Lung microvascular endothelial cell (primary cell): ENCODE results near the gene ZFR2. TPM values are rescaled to one million over a fixed set of nuclear protein-coding genes. Genes with fewer than 3 reads are reported as not detected.

ENCODE experiments used
- DNase-seq, 2 donors: peaks; one replicate each; pipeline versions ENCODE4 v3.0.0 to v3.0.0-alpha.2; 2010; ENCODE audit warnings: low read depth in 2 of 2
- total RNA-seq: library from RNA; depleted of rRNA; stranded (reverse); fragments of >200 nt; gene quantifications from 2 replicates; pipeline ENCODE4 v1.2.1, GENCODE V29; 2014

Gene ZFR2
- total RNA-seq, 1 donor from 2014 or later = not detected

GRCh38 chr19:3790941-3791340 is 77.9 kb downstream of the ZFR2 start:
- DNase-seq = no peak

- DNase-seq = no peak
Observed at GRCh38 chr19:3790209-3790734, 78.6 kb downstream of the ZFR2 start.

- no peak for DNase-seq
Observed at GRCh38 chr19:3788996-3789778, 79.7 kb downstream of the ZFR2 start.

- DNase-seq = no peak
Observed at GRCh38 chr19:3785938-3786824, 82.7 kb downstream of the ZFR2 start, which contains the start of gene MATK. MATK (minus strand) TSS chr19:3786381; CDS start chr19:3785135, 1,246 bp downstream.

GRCh38 chr19:3785451-3785937 is 83.3 kb downstream of the ZFR2 start:
- DNase-seq = no peak

- no peak for DNase-seq
Observed at GRCh38 chr19:3784607-3785450, 84.0 kb downstream of the ZFR2 start.

GRCh38 chr19:3783660-3784584 is 84.9 kb downstream of the ZFR2 start:
- peak in 1 of 2 donors; percentile 35 for DNase-seq

- no peak for DNase-seq
Observed at GRCh38 chr19:3782903-3783302, 85.9 kb downstream of the ZFR2 start.

- DNase-seq = no peak
Observed at GRCh38 chr19:3782330-3782729, 86.5 kb downstream of the ZFR2 start.

- DNase-seq = no peak
Observed at GRCh38 chr19:3781603-3782002, 87.2 kb downstream of the ZFR2 start.

- no peak for DNase-seq
Observed at GRCh38 chr19:3780786-3781304, 88.0 kb downstream of the ZFR2 start.

GRCh38 chr19:3778899-3779723 is 89.7 kb downstream of the ZFR2 start:
- no peak for DNase-seq

- no peak for DNase-seq
Observed at GRCh38 chr19:3778104-3778867, 90.6 kb downstream of the ZFR2 start.

GRCh38 chr19:3776479-3777040 is 92.3 kb downstream of the ZFR2 start:
- no peak for DNase-seq

- DNase-seq = no peak
Observed at GRCh38 chr19:3775831-3776230, 93.0 kb downstream of the ZFR2 start.

GRCh38 chr19:3775374-3775711 is 93.5 kb downstream of the ZFR2 start:
- DNase-seq = no peak

- DNase-seq = no peak
Observed at GRCh38 chr19:3774621-3775373, 94.0 kb downstream of the ZFR2 start.
